Measurements from ENCODE around the gene OR2D3.
"Not testable (repeated sequence)": the region's sequence is repeated elsewhere in the genome, so short reads cannot be mapped to it uniquely, and the experiment has no call there.

Gene OR2D3

GRCh38 chr11:6968816-6969215 is 48.0 kb downstream of the OR2D3 start:
- H3K27ac ChIP-seq (ENCODE audit: low read length) = no peak overlapping the region
- no peak for DNase-seq
- H3K36me3 ChIP-seq (replicated peaks; ENCODE audit: insufficient read depth, low read length) = no peaks in the 10 kb centered on the region

GRCh38 chr11:6969854-6970253 is 49.1 kb downstream of the OR2D3 start:
- H4K20me1 ChIP-seq (ENCODE audit: insufficient read depth, low read length); H2AFZ ChIP-seq (ENCODE audit: low read length); H3K36me3 ChIP-seq (replicated peaks; ENCODE audit: insufficient read depth, low read length); H3K4me1 ChIP-seq (ENCODE audit: low read length); H3K27me3 ChIP-seq (replicated peaks; ENCODE audit: insufficient read depth, low read length); H3F3A ChIP-seq (ENCODE audit: insufficient read depth, low read length); H3K4me3 ChIP-seq (ENCODE audit: low read length); DNase-seq; H3K9me3 ChIP-seq (replicated peaks; ENCODE audit: insufficient read depth, low read length); H3K9ac ChIP-seq (ENCODE audit: low read length); H3K27ac ChIP-seq (ENCODE audit: low read length); H3K4me2 ChIP-seq (ENCODE audit: low read depth, low read length); H3K9me2 ChIP-seq (replicated peaks; ENCODE audit: insufficient read depth, low read length); H3K79me2 ChIP-seq (ENCODE audit: low read length): not testable (repeated sequence)

More at GRCh38 chr11:6968816-6969215, 48.0 kb downstream of the OR2D3 start:
- Histone ChIP-seq H4K20me1 (ENCODE audit: insufficient read depth, low read length) (no peaks in the 10 kb centered on the region), H2AFZ (ENCODE audit: low read length) (no peak overlapping the region), H3K4me3 (ENCODE audit: low read length) (no peak overlapping the region), H3K4me2 (ENCODE audit: low read depth, low read length) (no peak overlapping the region), H3K79me2 (ENCODE audit: low read length) (peaks cover 13% of the 10 kb centered on the region), H3K27me3 (replicated peaks; ENCODE audit: insufficient read depth, low read length) (no peaks in the 10 kb centered on the region), H3K9me3 (replicated peaks; ENCODE audit: insufficient read depth, low read length) (no peaks in the 10 kb centered on the region), H3K9ac (ENCODE audit: low read length) (no peak overlapping the region), H3F3A (ENCODE audit: insufficient read depth, low read length) (peaks cover 5% of the 10 kb centered on the region; the same call in 1 of the 2 replicates), H3K9me2 (replicated peaks; ENCODE audit: insufficient read depth, low read length) (no peaks in the 10 kb centered on the region), H3K4me1 (ENCODE audit: low read length) (peaks cover 15% of the 10 kb centered on the region)
- TF ChIP-seq EZH2 (optimal IDR thresholded peaks at IDR 0.05; ENCODE audit: low read depth, low read length) (no peak), CTCF (IDR thresholded peaks at IDR 0.05; ENCODE audit: low read length) (no peak), EZH2phosphoT487 (IDR thresholded peaks at IDR 0.05; ENCODE audit: low read length) (no peak)

All from MM.1S (cell line).